HG02852 (cell line): ENCODE measurements around the gene METRN.

Experiments
- ATAC-seq: cut with Tn5 transposase; IDR thresholded peaks from one replicate; pipeline ENCODE4 v1.9.1; 2021; ENCODE audit warnings: mild to moderate bottlenecking, moderate library complexity; ENCODE audit not compliant: unreplicated experiment

The METRN gene

DNA sequence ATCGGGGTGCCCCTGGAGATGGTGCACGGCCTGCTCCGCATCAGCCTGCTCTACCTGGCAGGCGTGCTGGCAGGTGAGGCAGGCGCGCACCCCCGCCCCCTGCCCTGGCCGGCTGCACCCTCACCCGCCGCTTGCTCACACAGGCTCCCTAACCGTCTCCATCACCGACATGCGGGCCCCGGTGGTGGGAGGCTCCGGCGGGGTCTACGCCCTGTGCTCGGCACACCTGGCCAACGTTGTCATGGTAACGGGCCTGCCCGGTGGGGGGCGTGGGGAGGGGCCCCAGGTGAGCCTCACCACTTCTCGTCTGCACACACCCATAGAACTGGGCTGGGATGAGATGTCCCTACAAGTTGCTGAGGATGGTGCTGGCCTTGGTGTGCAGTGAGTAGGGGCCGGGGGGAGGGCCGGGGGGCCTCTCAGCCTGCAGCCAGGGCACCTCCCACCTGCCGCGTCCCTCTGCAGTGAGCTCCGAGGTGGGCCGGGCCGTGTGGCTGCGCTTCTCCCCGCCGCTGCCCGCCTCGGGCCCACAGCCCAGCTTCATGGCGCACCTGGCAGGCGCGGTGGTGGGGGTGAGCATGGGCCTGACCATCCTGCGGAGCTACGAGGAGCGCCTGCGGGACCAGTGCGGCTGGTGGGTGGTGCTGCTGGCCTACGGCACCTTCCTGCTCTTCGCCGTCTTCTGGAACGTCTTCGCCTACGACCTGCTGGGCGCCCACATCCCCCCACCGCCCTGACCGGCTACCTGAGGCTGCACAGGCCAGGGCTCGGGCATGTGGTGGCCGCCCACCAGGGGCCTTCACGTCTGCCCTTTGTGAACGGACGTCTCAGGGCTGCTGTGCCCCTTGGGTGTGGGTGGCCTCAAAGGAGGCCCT lies 37.4 kb upstream of the METRN start:
- no peak for ATAC-seq

DNA sequence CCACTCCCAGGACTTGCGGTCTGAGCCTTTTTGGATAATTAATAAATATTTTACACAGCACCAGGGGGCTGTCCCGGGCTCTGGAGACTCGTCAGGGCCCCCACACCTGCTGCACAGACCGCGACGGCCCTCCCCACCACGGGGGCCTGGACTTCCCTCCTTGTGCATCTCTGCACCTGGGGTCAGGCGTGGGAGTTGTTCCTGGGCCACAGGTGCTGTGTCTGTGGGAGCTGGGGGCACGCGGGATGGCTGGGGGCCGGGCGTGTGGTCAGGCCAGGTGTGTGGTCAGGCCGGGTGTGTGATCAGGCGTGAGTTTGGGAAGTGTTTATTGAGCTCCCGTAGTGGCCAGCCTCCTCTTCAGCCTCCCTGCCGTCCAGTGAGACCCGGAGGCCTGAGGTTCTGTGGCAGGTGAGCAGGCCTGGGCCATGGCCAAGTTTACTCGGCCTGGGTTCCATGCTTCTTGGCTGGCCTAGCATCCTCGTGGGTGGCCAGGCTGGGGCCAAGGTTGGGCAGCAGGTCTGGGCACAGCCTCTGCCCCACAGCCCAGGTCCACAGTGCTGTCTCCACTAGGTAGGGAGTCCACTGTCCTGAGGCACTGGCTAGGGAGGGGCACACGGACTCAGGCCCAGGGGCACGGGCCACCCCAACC lies 36.6 kb upstream of the METRN start:
- no peak for ATAC-seq

DNA sequence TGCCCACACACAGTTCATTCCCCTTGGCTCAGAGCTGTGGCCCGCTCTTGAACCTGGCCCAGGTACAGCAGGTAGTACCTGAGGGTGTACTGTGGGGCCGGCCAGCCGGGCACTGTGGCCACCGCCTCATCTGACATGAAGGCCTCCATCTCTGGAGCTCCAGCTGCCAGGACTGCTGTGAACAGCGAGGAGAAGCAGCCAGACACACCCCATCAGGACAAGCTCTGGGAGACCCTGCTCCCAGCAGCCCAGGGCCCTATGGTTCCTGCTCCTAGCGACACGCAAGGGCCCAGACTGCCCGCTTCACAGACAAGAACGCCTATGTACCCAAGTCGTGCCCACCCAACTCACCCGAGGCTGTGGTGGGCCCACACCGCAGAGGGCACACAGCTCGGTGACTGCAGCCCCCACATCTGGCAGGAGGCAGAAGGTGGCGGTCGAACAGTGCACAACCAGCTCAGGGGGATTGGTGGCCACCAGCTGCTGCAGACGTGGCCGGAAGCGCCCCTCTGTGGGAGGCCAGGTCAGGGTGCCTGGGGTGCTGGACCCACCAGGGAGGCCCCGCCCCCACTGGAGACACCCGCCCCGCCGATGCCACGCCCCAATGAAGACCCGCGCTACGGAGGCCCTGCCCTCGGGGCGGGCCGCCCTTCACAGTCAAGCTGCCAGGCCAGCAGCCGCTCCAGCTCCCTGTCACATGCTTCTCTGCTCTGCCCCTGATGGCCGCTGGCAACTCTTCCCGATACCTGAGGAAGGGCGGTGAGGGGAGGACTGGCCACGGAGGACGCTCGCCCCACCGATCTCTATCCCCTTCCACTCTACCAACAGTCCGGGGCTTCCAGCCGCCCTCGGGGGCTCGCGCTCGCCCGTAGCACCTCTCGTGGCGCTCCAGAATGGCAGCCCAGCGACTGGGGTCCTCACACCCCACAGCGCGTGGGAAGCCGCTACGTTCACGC lies 35.8 kb upstream of the METRN start:
- ATAC-seq: no peak

DNA sequence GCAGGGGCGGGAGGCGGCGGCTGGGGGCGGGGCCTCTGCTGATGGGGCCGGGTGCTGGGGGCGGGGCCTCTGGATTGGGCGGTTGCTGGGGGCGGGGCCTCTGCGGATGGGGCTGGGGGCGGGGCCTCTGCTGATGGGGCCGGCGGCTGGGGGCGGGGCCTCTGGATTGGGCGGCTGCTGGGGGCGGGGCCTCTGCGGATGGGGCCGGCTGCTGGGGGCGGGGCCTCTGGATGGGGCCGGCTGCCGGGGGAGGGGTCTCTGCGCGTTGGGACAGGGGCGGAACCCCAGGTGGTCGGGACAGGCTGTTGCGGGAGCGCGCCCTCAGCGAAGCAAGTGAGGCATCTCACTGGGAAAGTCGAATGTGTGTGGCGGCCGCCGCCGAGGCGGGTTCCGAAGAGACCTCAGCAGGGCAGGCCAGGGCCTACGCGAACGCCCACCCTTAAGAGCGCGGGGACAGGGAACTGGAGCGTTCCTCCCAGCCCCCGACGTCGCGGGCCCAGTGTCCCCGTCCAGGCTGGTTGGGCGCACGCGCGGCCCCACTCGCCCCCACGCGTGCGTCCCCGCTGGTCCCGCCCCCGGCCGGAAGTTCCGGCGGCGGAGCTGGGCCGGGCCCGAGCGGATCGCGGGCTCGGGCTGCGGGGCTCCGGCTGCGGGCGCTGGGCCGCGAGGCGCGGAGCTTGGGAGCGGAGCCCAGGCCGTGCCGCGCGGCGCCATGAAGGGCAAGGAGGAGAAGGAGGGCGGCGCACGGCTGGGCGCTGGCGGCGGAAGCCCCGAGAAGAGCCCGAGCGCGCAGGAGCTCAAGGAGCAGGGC lies 34.9 kb upstream of the METRN start, which contains the start of gene STUB1:
TSS of gene STUB1 (plus strand) at position 597 of the 811 bp plus-strand sequence. CDS start at position 713, 116 bp downstream.
- peak; percentile 42 for ATAC-seq

DNA sequence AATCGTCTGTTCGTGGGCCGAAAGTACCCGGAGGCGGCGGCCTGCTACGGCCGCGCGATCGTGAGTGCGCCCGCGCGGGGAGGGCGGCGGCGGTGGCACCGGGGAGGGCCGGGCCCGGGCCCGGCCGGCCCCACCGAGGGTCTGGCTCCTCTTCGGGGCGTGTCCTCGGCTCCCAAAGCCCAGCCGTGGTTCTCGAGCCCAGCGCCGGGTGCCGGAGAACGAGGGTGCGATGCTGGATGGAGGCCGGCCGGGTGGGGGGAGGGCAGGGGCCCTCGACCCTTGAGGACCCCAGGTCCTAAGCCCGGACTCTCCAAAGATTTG lies 34.3 kb upstream of the METRN start:
- ATAC-seq: no peak

DNA sequence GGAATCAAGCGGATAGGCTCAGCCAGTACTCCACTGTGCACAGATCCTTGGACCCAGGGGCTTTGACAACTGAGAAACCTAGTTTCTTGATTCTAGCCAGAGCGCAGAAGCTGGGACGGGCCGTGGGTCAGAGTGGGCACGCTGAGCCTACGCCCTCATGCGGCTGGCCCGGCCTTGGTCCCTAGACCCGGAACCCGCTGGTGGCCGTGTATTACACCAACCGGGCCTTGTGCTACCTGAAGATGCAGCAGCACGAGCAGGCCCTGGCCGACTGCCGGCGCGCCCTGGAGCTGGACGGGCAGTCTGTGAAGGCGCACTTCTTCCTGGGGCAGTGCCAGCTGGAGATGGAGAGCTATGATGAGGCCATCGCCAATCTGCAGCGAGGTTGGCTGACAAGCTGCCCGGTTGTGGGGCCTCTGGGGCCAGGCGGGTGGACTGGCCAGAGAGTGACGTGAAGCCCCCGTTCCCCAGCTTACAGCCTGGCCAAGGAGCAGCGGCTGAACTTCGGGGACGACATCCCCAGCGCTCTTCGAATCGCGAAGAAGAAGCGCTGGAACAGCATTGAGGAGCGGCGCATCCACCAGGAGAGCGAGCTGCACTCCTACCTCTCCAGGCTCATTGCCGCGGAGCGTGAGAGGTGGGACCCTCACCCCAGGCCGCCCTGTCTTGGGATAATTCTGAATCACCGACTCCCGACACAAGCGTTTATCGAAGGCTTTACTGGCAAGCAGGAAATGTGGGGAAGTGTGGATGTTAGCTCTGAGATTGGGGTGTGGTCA lies 33.8 kb upstream of the METRN start:
- no peak for ATAC-seq

DNA sequence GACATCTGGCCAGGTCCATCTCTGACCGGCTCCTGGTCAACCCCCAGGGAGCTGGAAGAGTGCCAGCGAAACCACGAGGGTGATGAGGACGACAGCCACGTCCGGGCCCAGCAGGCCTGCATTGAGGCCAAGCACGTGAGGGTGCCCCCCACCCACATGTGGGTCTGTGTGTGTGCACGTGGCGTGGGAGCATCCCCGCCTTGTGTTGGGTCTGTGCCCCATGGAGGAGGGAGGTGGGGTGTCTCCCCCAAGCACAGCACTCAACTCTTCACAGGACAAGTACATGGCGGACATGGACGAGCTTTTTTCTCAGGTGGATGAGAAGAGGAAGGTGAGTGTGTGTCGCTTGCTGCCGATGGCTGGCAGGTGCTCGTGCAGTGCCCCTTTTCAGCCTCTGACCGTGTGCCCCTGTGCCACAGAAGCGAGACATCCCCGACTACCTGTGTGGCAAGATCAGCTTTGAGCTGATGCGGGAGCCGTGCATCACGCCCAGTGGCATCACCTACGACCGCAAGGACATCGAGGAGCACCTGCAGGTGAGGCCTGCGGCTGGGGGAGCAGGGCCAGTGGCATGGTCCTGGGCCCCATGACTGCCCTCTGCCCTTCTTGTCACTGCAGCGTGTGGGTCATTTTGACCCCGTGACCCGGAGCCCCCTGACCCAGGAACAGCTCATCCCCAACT lies 33.0 kb upstream of the METRN start:
- no peak for ATAC-seq

DNA sequence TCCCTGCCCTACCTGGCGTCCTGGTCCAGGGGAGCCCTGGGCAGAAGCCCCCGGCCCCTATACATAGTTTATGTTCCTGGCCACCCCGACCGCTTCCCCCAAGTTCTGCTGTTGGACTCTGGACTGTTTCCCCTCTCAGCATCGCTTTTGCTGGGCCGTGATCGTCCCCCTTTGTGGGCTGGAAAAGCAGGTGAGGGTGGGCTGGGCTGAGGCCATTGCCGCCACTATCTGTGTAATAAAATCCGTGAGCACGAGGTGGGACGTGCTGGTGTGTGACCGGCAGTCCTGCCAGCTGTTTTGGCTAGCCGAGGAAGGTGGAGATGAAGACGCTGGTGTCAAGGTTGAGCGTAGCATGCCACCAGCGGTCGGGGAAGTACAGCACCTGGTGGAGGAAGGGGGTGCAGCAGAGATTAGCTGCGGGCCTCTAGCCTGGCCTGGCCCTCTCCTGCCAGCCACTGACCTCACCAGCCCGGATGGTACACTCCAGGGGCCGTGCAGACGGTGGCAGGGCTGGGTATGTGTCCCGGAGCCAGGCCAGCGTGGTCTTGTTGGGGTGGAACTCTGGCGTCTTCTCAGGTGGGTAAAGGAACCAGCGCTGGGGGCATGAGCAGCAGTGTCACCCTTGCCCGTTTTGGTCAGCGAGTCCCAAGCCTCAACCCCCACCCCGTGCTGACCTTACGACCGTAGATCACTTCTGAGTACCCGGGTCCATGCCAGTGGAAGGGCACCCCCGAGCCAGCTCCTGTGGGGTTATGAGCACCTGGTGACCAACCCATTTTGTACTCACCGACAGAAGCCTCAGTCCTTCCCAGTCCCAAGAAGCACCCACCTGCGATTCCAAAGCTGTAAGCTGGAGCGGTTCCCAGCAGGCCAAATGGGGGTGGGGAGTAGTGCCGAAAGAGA lies 32.2 kb upstream of the METRN start:
- ATAC-seq: no peak

DNA sequence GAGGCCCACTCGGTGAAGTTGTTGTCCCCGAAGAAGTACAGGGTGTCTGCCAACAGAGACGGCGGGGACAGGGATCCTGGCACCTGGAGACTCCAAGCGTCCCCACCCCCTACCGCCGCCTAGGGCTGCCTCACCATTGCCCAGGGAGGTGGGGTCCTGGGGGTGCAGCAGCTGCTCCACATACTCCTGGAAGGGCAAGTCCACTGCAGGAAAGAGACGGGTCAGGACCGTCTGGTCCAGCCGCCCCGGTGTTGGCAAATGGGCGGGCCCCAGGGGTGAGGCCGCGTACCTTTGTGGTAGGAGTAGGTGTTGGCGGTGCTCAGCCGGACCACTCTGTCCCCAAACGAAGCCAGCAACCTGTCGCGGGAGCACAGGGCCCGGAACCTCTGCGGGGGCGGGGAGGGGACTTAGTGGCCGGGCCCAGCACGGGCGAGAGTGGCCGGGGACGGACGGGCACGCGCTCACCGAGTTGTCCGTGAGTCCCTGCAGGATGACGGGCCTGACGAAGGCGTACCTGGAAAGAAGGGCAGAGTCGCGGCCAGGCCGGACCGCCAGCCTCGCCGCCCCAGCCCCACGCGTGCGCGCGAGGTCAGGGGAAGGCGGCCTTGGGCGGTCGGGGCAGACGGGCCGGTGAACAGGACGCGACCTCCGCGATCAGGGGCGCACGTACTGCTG lies 31.4 kb upstream of the METRN start:
- no peak for ATAC-seq

DNA sequence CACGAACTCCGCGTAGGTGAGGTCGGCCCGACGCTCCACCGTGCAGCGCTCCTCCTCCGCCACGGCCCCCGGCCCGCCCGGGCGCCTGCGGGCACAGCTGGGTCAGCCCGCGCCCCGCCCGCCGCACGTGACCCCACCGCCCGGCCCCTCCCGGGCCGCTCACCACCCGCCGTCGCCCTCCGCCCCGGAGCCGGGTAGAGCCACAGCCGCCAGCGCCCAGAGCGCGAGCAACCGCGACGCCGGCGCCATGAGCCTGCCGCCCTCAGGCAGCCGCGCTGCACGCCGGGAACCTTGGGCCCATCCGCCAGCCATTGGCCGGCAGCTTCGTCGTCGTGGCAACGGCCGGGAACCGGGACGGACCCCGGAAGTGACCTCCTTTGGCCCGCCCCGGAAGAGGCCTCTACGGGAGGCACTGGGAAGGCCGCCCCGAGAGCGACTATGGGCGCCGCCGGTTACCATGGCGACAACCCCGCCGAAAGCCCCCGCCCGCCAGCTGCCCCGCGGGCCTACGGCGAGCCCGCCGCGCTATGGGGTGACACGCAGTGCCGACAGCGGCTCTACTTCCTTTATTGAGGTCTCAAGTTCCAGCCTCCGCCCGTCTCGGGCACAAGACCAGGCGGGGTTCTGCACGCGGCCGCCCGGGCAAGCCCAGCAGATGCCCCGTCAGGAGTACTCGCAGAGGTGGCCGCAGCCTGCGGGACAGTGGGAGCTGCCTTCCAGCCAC lies 30.7 kb upstream of the METRN start, which contains the start of gene JMJD8:
TSS of gene JMJD8 (minus strand) at position 264 of the 724 bp plus-strand sequence. CDS start at position 249, 15 bp downstream.
- ATAC-seq: peak; percentile 62

DNA sequence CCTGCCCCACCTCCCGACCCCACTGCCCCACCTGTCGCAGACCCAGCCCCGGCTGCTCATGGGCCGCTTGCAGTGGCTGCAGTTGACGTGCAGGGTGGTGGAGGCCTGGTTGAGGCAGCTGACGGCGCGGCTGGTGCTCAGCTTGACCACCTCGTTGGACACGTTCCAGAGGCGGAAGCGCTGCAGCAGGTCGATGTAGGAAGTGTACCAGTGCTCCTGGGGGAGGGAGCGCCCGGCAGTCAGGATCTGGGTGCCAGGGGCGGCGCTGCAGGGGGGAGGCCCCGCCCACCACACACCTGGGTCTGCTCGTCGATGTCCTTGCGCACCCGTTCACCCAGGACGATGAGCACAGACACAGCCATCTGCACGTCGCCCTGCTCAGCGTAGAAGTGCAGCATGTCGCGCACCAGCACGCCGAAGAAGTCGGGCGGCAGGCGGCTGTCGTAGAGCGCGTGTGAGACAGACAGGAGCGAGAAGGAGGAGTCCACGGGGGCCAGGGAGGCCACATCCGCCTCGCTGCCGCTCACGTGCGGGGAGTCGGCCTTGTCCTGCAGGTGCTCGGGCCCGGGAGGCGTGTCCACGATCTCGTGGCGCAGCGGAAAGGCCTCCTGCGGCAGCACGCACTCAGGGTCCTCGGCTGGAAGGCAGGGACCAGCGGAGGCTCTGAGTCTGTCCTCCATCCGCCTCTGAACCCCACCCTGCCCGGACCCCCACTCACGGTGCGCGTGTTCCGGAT lies 29.8 kb upstream of the METRN start:
- ATAC-seq: no peak

DNA sequence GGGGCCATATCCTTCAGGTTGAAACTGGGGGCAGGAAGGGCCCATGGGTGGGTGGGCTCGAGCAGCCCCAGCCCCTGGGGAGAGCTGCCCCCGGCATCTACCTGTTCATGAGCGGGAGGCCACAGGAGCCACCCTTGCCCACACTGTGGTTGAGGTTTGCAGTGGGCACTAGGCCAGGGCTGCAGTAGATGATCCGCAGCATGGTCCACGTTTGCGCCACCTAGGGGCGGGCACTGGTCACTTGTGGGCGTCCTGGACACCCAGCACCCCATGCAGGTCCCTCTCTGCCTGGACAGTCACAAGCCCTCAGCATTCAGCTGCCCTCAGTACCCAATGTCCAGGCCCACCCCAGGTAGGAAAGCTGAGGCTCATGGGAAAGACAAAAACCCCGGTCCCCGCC lies 29.0 kb upstream of the METRN start:
- ATAC-seq: no peak

DNA sequence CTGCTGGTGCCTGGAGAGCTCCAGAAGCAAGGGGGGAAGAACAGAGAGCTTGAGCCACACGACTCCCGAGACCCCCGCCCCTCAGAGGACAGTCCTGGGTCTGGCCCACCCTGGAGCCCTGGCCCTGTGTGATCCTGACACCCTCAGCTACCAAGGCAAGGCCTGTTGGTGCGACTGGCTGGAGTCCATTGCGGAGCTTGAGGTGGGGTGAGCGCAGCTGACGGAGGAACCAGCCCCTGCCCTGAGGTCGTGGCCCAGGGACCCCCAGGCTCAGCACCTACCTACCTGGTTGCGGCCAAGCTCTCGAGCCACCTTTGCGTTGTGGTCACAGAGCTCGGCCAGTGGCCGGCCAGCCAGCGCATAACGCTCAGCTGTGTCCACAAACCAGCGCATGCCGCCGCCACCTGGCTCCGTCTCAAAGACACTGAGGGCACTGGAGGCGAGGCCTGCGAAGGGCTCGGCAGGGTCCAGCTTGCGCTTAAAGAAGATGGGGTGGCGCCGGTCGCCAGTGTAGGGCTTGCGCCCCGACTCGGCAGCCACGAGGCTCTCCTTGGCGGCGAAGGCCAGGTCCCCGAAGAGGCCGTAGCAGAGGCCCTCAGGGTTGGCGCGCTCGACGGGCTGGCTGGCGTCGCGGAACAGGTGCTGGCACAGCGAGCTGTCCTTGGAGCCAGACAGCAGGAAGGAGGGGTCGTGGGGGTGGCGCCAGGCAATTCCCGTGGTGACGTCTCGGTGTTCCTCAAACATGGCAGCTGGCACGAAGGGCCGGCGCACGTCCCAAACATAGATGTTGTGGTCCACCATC lies 28.3 kb upstream of the METRN start:
- ATAC-seq: no peak

DNA sequence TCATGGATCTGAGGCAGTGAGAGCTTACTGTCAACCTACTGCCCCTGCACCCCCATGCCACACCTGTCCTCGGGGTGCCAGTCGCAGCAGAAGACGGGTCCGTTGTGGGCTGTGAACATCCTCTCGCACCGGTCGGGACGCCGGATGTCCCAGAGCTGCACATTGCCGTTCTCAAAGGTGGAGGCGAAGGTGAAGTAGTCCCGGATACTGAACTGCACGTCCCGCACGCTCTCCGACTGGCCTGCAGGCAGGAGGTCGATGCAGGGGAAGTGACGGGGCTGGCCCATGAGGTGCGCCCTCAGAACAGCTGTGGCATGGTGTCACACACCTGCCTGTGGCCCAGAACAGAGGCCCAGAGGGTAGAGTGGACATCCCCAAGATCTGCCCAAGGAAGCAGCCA lies 27.4 kb upstream of the METRN start:
- no peak for ATAC-seq

DNA sequence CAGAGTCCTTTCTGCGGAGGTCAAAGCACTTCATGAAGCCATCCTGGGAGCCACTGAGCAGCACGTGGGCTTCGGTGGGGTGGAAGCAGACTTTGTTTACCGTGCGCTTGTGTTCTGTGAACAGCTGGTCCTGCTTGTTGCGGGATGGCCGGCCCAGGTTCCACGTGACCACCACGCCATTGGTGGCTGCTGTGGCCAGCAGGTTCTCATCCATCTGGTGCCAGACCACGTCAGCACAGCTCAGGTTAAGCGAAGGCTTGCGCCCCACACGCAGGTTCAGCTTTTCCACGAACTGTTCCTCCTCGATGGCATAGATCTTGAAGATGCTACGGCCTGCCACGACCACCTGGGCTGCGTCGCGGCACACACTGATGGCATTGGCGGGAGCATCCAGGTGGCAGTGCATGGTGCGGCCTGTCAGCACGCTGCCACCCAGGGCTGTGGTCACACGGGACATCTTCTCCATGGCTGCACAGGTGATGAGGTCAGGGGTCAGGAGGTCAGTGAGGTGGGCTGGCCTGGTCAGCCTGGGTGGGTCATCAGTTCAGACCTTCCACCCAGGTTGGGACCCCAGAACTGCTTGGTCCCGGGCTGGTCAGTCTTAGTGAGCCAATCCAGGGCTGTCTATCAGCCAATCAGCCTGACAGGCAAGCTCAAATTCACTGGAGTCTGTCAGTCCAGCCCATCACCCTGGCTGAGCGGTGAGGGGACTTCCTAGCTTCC lies 25.6 kb upstream of the METRN start:
- no peak for ATAC-seq
